HUDEP-2 (cell line): ENCODE data around the gene ZNF140.

Experiments used
- DNase-seq, 76 experiments: peaks; one replicate each; lab custom pipeline; 2025; ENCODE audit not compliant: unreplicated experiment in 76 of 76; lab: John Stamatoyannopoulos, UW

The ZNF140 gene

GRCh38 chr12:133080368-133081158 is at the start of gene ZNF140:
ZNF140 (plus strand) TSS chr12:133080923; CDS start chr12:133081321, 398 bp downstream.
- DNase-seq, result peak; percentile 38 to 94 (median 86)

GRCh38 chr12:133037207-133038005 is 43.3 kb upstream of the ZNF140 start, which contains the start of gene ZNF84:
ZNF84 (plus strand) TSS chr12:133037509; CDS start chr12:133041468, 3,959 bp downstream.
- peak; percentile 23 to 97 (median 91) for DNase-seq

- peak in 3 of 76 experiments; percentile 0 to 8 (median 1) for DNase-seq
These were observed 42.5 kb upstream of the ZNF140 start for GRCh38 chr12:133038118-133038709.

GRCh38 chr12:133046698-133047097 is 34.0 kb upstream of the ZNF140 start:
- DNase-seq, result no peak

- no peak for DNase-seq
These were observed 23.3 kb upstream of the ZNF140 start for GRCh38 chr12:133057446-133057845.

- no peak for DNase-seq
These were observed 22.3 kb upstream of the ZNF140 start for GRCh38 chr12:133058203-133059113.

GRCh38 chr12:133061954-133062353 is 18.8 kb upstream of the ZNF140 start:
- no peak for DNase-seq

GRCh38 chr12:133063556-133063955 is 17.2 kb upstream of the ZNF140 start:
- DNase-seq, result no peak

GRCh38 chr12:133073836-133074235 is 6.9 kb upstream of the ZNF140 start:
- no peak for DNase-seq

GRCh38 chr12:133080026-133080367 is 726 bp upstream of the ZNF140 start:
- DNase-seq, result peak in 73 of 76 experiments; percentile 87 to 98 (median 95)

GRCh38 chr12:133081159-133081780 is 547 bp downstream of the ZNF140 start:
- DNase-seq, result peak in 15 of 76 experiments; percentile 3 to 69 (median 49)

- DNase-seq, result no peak
These were observed 2.6 kb downstream of the ZNF140 start for GRCh38 chr12:133083345-133083744.

GRCh38 chr12:133105620-133106019 is 24.9 kb downstream of the ZNF140 start:
- DNase-seq, result no peak

GRCh38 chr12:133106253-133106652 is 25.5 kb downstream of the ZNF140 start:
- no peak for DNase-seq

GRCh38 chr12:133107121-133107520 is 26.4 kb downstream of the ZNF140 start:
- no peak for DNase-seq

GRCh38 chr12:133108150-133108549 is 27.4 kb downstream of the ZNF140 start:
- DNase-seq, result no peak

- DNase-seq, result no peak
These were observed 39.9 kb downstream of the ZNF140 start for GRCh38 chr12:133120385-133121191.

- no peak for DNase-seq
These were observed 44.0 kb downstream of the ZNF140 start for GRCh38 chr12:133124674-133125073.
